Measurements from ENCODE around the gene UNC79.
"Not testable (repeated sequence)": the region's sequence is repeated elsewhere in the genome, so short reads cannot be mapped to it uniquely, and the experiment has no call there.

UNC79 gene

DNA sequence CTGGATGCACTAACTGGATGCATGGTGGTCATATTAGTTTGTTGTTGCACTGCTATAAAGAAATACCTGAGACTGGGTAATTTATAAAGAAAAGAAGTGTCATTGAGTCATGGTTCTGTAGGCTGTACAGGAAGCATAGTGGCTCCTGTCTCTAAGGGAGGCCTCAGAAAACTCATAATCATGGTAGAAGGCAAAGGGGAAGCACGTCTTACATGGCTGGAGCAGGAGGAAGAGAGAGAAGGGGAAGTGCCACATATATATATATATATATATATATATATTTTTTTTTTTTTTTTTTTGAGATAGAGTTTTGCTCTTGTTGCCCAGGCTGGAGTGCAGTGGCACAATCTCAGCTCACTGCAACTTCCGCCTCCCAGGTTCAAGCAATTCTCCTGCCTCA, 62.9 kb downstream of the UNC79 start:
- not testable (repeated sequence) for DNase-seq (ENCODE audit: low read depth)

- DNase-seq (ENCODE audit: low read depth): no peak
Measured at GRCh38 chr14:93496856-93497741, 66.4 kb downstream of the UNC79 start.

DNA sequence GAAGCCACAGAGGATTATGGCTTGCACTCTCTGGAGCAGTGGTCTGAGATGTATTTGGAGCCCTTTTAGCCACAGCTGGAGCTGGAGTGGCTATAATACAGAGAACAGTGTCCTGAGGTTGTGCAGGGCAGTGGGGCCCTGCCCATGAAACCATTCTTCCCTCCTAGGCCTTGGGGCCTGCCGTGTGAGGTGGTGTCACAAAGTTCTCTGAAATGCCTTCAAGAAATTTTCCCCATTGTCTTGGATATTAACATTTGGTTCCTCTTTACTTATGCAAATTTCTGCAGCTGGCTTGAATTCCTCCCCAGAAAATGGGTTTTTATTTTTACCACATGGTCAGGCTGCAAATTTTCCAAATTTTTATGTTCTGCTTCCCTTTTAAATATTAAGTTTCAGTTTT, 79.3 kb downstream of the UNC79 start:
- DNase-seq (ENCODE audit: low read depth): no peak

GRCh38 chr14:93511001-93511400, 80.3 kb downstream of the UNC79 start:
- DNase-seq (ENCODE audit: low read depth): no peak

- no peak for DNase-seq (ENCODE audit: low read depth)
Measured at GRCh38 chr14:93520053-93520607, 89.4 kb downstream of the UNC79 start.

GRCh38 chr14:93522221-93522620, 91.5 kb downstream of the UNC79 start:
- DNase-seq (ENCODE audit: low read depth): no peak

DNA sequence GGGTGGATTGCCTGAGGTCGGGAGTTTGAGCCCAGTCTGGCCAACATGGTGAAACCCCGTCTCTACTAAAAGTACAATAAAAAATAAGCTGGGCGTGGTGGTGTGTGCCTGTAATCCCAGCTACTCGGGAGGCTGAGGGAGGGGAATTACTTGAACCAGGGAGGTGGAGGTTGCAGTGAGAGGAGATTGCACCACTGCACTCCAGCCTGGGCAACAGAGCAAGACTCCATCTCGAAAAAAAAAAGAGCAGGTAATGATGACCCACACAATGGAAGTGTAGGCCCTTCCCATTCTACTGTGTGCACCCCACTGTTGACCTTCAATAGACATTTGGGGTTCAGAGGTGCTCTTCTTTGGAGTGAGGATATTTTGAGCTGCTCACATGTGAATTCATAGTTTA, 94.5 kb downstream of the UNC79 start:
- DNase-seq (ENCODE audit: low read depth): not testable (repeated sequence)

- peak; percentile 9 for DNase-seq (ENCODE audit: low read depth)
Measured at GRCh38 chr14:93525696-93526451, 95.1 kb downstream of the UNC79 start.

GRCh38 chr14:93527203-93527607, 96.5 kb downstream of the UNC79 start:
- DNase-seq (ENCODE audit: low read depth): no peak

DNA sequence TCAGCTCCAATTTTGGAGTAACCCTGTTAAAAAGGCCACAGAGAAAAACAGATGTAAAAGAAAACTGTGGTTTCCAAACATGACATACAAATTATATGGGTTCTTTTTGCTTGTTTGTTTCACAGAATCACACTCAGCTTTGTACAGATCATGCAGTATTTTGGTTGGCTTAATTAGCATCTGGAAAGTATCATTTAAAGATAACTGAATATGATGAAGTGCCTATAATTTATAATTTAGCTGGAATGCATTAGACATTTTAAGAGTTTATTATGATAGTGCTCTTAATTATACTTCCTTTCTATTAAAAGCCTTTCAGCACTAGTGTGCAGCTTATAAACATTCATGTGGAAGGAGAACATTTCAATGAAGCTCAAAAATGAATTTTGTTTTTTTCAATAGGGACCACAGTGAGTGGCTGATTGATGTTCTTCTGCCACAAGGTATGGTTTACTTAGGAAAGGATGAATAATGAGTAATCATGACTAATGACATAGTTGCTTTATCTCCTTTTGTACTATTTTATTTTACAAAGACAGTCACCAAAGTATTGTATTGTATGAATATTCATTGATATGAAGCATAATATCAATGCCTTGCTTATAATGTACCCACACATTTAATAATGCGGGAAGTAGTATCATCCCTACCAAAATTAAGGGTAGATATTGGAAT, 98.3 kb downstream of the UNC79 start:
- no peak for DNase-seq (ENCODE audit: low read depth)

DNA sequence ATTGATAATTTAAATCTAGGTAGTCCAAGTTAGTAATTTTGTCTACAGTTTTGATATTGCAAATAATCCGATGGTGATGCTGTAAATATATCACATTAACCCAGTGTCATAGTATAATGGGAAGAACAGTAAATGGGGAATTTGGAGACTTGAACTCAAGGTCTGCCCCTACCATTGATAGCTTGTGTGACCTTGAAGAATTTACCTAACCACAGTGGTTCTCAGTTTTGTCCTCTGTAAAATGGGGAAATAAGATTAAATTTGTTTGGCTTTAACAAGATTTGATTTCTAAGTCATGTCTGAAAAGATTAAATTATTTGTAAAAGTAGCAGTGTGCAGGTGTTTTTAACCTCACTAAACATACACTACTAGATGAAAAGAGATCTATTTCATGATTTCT, 100.9 kb downstream of the UNC79 start:
- DNase-seq (ENCODE audit: low read depth): no peak

DNA sequence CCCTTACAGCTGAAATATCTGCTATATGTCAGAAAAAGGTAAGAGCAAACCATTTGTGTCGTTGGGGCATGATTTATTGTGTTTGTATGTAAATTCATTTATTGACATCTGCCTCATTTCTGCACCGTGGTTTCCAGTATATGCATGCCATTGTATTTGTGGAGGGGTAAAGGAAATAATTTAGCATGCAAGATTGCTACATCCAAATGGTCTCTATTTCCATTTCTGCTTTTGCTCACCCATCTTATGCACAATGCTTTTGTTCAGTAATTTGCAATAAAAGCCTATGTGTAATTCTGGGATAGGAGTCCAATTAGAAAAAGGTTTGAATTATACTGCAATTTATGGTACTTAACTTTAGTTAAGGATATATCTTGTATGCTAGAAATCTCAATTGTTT, 101.8 kb downstream of the UNC79 start:
- DNase-seq (ENCODE audit: low read depth): no peak

GRCh38 chr14:93533437-93533836, 102.7 kb downstream of the UNC79 start:
- no peak for DNase-seq (ENCODE audit: low read depth)

DNA sequence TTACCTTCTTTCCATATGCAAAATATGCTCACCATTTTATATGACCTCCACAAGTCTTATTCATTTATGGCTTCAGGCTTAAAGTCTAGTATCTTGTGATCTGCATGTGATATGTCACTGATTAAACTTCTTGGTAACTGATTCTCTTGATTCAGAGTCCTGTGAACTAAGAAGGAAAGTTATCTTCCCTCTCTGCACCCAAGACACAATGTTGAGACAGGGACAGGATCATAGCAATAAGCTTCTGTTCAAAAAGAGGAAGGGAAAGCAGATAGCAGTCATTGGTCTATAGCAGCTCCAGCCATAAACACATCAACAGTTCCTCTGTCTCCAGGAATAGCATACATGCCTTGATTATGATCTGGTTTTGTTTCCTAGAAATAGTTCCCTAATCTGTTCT, 103.1 kb downstream of the UNC79 start:
- no peak for DNase-seq (ENCODE audit: low read depth)

GRCh38 chr14:93535537-93535936, 104.8 kb downstream of the UNC79 start:
- DNase-seq (ENCODE audit: low read depth): no peak

GRCh38 chr14:93536945-93537344, 106.2 kb downstream of the UNC79 start:
- DNase-seq (ENCODE audit: low read depth): no peak

- DNase-seq (ENCODE audit: low read depth): no peak
Measured at GRCh38 chr14:93537951-93538350, 107.2 kb downstream of the UNC79 start.

DNA sequence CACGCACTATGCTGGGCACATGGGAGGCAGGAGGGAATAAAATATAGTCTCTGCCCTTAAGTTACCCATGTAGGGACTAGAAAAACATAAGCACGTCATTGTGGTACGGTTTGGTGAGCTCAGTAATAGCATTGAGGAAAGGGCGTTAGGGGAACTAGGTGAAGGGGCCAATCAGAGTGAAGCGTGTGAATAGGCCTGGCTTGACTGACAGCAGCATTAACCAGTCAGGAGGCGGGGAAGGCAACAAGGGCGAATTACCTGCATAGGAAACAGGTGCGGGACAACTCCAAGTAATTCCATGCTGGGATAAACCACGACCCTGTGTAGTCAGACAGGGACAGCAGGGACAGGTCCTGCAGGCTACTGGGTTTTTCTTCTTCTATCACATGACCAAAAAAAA, 107.7 kb downstream of the UNC79 start:
- DNase-seq (ENCODE audit: low read depth): no peak

- no peak for DNase-seq (ENCODE audit: low read depth)
Measured at GRCh38 chr14:93540235-93540634, 109.5 kb downstream of the UNC79 start.

DNA sequence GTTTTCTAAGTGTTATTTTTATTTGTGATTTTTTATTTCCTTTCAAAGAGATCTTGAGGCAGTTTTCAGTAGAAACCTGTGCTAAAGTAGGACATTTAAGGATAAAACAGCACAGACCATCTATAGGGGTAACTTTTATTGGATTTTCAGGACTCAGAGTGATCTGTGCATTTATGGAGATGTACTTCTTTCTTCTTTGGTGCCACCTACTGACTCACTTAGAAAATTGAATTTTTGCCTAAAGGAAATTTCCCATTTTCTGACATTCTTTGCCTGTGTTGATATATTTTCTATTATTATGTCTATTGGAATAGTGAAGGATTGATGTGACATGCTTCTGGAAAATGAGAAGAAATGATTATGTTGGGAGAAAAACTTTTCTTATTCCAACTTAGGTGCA, 113.0 kb downstream of the UNC79 start:
- DNase-seq (ENCODE audit: low read depth): no peak

GRCh38 chr14:93544212-93544611, 113.5 kb downstream of the UNC79 start:
- DNase-seq (ENCODE audit: low read depth): no peak

DNA sequence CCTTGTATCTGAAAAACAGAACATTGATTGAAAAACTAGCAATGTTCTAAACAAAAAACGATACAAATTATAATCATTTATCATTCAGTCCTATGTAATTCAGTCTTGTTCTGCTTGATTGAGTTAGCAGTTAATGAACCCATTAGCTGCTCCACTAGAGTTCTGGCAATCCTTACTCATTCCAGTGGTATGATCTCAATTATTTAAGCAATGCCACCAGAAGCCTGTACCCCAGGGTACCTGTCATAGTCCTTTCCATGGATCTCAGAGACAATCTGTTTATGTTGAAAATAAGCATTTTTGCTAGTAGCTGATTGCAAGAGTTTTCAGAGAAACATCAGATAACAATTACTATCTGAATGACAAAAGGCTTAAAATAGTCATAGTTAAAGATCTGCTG, 115.9 kb downstream of the UNC79 start:
- no peak for DNase-seq (ENCODE audit: low read depth)
